ENCODE measurements around the gene OR9A2.
"Not testable (repeated sequence)": the region's sequence is repeated elsewhere in the genome, so short reads cannot be mapped to it uniquely, and the experiment has no call there.

Gene OR9A2

GRCh38 chr7:143016996-143017395 is 9.9 kb downstream of the OR9A2 start:
- no peak for DNase-seq

- no peak for DNase-seq
Measured at GRCh38 chr7:143015926-143016490, 10.9 kb downstream of the OR9A2 start.

GRCh38 chr7:143015084-143015483 is 11.8 kb downstream of the OR9A2 start:
- no peak for DNase-seq

- DNase-seq, result no peak
Measured at GRCh38 chr7:143013893-143014292, 13.0 kb downstream of the OR9A2 start.

- no peak for DNase-seq
Measured at GRCh38 chr7:143013473-143013872, 13.5 kb downstream of the OR9A2 start.

- no peak for DNase-seq
Measured at GRCh38 chr7:143012409-143012808, 14.5 kb downstream of the OR9A2 start.

GRCh38 chr7:143012001-143012400 is 14.9 kb downstream of the OR9A2 start:
- no peak for DNase-seq

GRCh38 chr7:143008007-143008901 is 18.7 kb downstream of the OR9A2 start:
- no peak for DNase-seq

- DNase-seq, result no peak
Measured at GRCh38 chr7:143005632-143006260, 21.2 kb downstream of the OR9A2 start.

- DNase-seq, result no peak
Measured at GRCh38 chr7:143003393-143004051, 23.4 kb downstream of the OR9A2 start.

- no peak for DNase-seq
Measured at GRCh38 chr7:143002898-143003297, 24.0 kb downstream of the OR9A2 start.

- DNase-seq, result no peak
Measured at GRCh38 chr7:143002106-143002505, 24.8 kb downstream of the OR9A2 start.

- DNase-seq, result no peak
Measured at GRCh38 chr7:143000648-143001047, 26.3 kb downstream of the OR9A2 start.

GRCh38 chr7:142999793-143000192 is 27.1 kb downstream of the OR9A2 start:
- no peak for DNase-seq

GRCh38 chr7:142998966-142999365 is 28.0 kb downstream of the OR9A2 start:
- DNase-seq, result no peak

GRCh38 chr7:142997456-142997989 is 29.4 kb downstream of the OR9A2 start:
- DNase-seq, result no peak

- DNase-seq, result no peak
Measured at GRCh38 chr7:142992427-142992826, 34.5 kb downstream of the OR9A2 start.

GRCh38 chr7:142984297-142984696 is 42.6 kb downstream of the OR9A2 start:
- DNase-seq, result no peak

- no peak for DNase-seq
Measured at GRCh38 chr7:142983825-142984224, 43.1 kb downstream of the OR9A2 start.

- DNase-seq, result not testable (repeated sequence)
Measured at GRCh38 chr7:142978402-142978801, 48.5 kb downstream of the OR9A2 start.
